Measurements from ENCODE around the gene CERK. TPM values are rescaled to one million over a fixed set of nuclear protein-coding genes. Genes with fewer than 3 reads are reported as not detected.

Gene CERK
- total RNA-seq, 1 donor from 2014 or later: 67.5 TPM

DNA sequence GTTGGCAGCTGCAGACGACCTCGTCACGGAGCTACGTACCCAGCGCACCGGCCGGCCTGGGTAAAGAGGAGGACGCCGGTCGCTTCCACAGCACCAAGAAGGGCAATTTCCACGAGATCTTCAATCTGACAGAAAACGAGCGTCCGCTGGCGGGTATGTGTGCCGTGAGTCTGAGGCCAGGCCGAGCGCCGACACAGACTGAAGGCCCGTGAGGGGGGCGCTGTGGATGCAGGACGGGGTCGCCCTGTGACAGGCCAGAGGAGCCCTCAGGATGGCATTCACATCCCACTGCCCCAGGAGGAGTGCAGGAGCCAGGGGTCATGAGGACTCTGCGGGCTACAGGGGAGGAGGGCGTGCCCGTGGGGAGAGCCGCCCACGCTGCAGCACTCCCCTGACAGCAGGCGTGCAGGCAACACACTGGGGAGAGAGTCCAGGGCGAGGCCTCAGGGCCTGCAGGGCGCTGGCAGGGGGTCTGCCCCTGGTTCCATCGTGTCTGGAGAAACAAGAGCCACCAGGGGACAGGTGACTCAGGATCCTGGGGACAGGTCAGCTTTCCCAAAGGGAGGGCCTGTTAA is 64.3 kb downstream of the CERK start:
- Mint-ChIP-seq H3K27ac (no peak overlapping the region), H3K27me3 (no peaks in the 10 kb centered on the region), H3K4me3 (no peak overlapping the region), H3K36me3 (peaks cover 6% of the 10 kb centered on the region), H3K4me1 (ENCODE audit: unreplicated experiment) (peaks cover 4% of the 10 kb centered on the region), H3K9me3 (no peaks in the 10 kb centered on the region)
- TF ChIP-seq, protein P1, sequence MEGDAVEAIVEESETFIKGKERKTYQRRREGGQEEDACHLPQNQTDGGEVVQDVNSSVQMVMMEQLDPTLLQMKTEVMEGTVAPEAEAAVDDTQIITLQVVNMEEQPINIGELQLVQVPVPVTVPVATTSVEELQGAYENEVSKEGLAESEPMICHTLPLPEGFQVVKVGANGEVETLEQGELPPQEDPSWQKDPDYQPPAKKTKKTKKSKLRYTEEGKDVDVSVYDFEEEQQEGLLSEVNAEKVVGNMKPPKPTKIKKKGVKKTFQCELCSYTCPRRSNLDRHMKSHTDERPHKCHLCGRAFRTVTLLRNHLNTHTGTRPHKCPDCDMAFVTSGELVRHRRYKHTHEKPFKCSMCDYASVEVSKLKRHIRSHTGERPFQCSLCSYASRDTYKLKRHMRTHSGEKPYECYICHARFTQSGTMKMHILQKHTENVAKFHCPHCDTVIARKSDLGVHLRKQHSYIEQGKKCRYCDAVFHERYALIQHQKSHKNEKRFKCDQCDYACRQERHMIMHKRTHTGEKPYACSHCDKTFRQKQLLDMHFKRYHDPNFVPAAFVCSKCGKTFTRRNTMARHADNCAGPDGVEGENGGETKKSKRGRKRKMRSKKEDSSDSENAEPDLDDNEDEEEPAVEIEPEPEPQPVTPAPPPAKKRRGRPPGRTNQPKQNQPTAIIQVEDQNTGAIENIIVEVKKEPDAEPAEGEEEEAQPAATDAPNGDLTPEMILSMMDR (conservative IDR thresholded peaks at IDR 0.05): no peak
- no peak for DNase-seq (ENCODE audit: extremely low spot score, unreplicated experiment)

DNA sequence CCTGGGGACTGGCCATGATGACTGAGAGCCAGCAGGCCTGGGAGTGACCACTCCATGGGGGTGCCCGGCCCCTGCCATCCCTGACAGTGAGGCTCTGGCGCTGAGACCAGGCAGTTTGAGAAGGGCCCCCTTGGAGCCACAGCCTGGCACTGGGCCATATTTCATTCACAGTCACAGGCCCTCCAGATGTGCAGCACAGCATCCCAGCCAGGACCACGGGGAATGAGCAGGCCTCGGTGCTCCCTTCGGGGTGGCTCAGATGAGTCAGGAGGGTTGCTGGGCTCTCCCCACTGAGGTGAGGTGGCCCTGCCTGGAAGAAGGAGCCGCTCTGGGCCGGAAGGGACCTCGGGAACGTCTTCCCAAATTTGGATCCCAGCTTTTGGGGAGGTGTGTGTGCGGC is 64.8 kb downstream of the CERK start:
- Mint-ChIP-seq H3K9me3 (no peaks in the 10 kb centered on the region), H3K27me3 (no peaks in the 10 kb centered on the region), H3K4me3 (no peak overlapping the region), H3K36me3 (peaks cover 7% of the 10 kb centered on the region), H3K4me1 (ENCODE audit: unreplicated experiment) (peaks cover 4% of the 10 kb centered on the region), H3K27ac (no peak overlapping the region)
- DNase-seq (ENCODE audit: extremely low spot score, unreplicated experiment): no peak
- TF ChIP-seq, protein P1 (conservative IDR thresholded peaks at IDR 0.05): no peak

DNA sequence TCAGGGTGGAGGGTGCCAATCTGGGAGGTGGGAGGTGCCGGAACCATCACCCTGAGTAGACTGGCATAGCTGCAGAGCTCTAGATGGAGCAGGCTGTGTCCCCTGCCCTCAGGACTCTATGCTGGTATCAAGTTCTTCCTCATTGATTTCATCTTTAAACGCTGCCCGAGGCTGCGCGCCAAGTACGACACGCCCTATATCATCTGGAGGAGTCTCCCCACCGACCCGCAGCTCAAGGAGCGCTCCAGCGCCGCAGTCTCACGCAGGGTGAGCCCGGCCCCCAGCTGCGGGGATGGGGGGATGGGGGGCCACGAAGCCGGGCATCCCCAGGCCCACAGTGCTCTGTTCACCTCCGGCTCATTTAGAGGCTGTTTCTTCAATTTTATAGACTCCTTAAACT is 65.3 kb downstream of the CERK start:
- Mint-ChIP-seq H3K27ac (no peak overlapping the region), H3K36me3 (peaks cover 7% of the 10 kb centered on the region), H3K9me3 (no peaks in the 10 kb centered on the region), H3K4me3 (no peak overlapping the region), H3K4me1 (ENCODE audit: unreplicated experiment) (peaks cover 4% of the 10 kb centered on the region), H3K27me3 (no peaks in the 10 kb centered on the region)
- no peak for DNase-seq (ENCODE audit: extremely low spot score, unreplicated experiment)
- TF ChIP-seq, protein P1 (conservative IDR thresholded peaks at IDR 0.05): no peak

DNA sequence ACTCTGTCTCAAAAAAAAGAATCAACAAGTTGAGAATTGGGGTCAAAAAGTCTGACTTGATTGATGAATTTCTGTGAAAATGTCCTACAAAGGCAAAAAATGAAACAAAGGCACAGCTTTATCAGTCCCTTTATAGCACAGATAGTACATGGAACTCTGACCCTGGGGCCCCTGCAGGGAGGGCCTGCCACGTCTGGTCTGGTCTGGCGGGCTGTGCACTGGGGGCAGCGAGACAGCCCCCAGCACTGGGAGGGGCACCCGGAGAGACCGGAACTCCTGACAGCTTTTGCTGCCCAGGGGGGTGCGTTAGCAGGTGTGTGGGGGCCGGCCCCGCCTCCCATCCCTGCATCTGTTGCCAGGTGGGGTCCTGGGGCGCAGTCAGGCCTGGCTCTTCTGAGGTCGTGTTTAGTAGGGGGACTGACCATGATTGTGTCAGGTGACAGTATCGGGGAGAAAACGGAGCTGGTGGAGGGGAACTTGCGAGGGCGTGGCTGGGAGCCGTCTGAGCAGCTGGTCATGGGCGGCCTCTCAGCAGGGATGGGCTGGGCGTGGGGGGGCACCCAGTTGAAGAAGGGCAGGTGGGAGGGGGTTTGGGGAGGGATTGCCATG is 66.1 kb downstream of the CERK start:
- H3K9me3 Mint-ChIP-seq: no peaks in the 10 kb centered on the region
- H3K4me1 Mint-ChIP-seq (ENCODE audit: unreplicated experiment): peaks cover 4% of the 10 kb centered on the region
- no peaks in the 10 kb centered on the region for H3K27me3 Mint-ChIP-seq
- H3K27ac Mint-ChIP-seq: no peak overlapping the region
- TF ChIP-seq, protein P1 (conservative IDR thresholded peaks at IDR 0.05): no peak
- DNase-seq (ENCODE audit: extremely low spot score, unreplicated experiment): no peak
- no peak overlapping the region for H3K4me3 Mint-ChIP-seq
- peaks cover 7% of the 10 kb centered on the region for H3K36me3 Mint-ChIP-seq

DNA sequence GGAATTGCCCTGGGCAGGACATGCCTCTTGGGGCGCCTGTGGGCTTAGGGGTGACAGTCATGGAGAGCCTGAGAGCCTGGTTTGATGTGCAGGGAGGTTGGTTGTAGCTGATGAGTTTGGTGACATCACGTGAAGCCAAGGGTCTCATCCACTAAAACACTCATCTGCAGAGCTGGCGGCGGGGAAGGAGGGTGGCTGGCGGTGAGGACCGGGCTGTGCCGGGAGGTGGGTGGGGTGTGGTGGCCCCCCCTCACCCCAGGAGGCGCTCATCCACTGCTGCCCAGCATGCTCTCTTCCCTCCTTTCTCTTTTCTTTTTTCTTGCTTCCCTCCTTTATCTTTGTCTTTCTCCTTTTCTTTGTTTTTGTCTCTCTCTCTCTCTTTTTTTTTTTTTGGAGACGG is 68.9 kb downstream of the CERK start:
- DNase-seq (ENCODE audit: extremely low spot score, unreplicated experiment): no peak
- Mint-ChIP-seq H3K9me3 (no peaks in the 10 kb centered on the region), H3K36me3 (peaks cover 7% of the 10 kb centered on the region), H3K4me3 (no peak overlapping the region), H3K4me1 (ENCODE audit: unreplicated experiment) (peaks cover 4% of the 10 kb centered on the region), H3K27me3 (no peaks in the 10 kb centered on the region), H3K27ac (no peak overlapping the region)
- TF ChIP-seq, protein P1 (conservative IDR thresholded peaks at IDR 0.05): no peak
